ENCODE measurements around the gene KCNQ1.

The KCNQ1 gene

GRCh38 chr11:2647167-2647566 lies 202.4 kb downstream of the KCNQ1 start:
- DNase-seq (ENCODE audit: low spot score): no peak

GRCh38 chr11:2647953-2648352 lies 203.1 kb downstream of the KCNQ1 start:
- DNase-seq (ENCODE audit: low spot score): no peak

- no peak for DNase-seq (ENCODE audit: low spot score)
These were observed 204.6 kb downstream of the KCNQ1 start for GRCh38 chr11:2649400-2649799.

- no peak for DNase-seq (ENCODE audit: low spot score)
These were observed 205.0 kb downstream of the KCNQ1 start for GRCh38 chr11:2649848-2650247.

GRCh38 chr11:2650343-2650867 lies 205.6 kb downstream of the KCNQ1 start:
- DNase-seq (ENCODE audit: low spot score): no peak

- DNase-seq (ENCODE audit: low spot score): no peak
These were observed 206.3 kb downstream of the KCNQ1 start for GRCh38 chr11:2651054-2651617.

- DNase-seq (ENCODE audit: low spot score): no peak
These were observed 207.0 kb downstream of the KCNQ1 start for GRCh38 chr11:2651826-2652271.

- DNase-seq (ENCODE audit: low spot score): no peak
These were observed 207.8 kb downstream of the KCNQ1 start for GRCh38 chr11:2652333-2653197.

GRCh38 chr11:2653198-2653551 lies 208.4 kb downstream of the KCNQ1 start:
- DNase-seq (ENCODE audit: low spot score): no peak

GRCh38 chr11:2653930-2654739 lies 209.3 kb downstream of the KCNQ1 start:
- DNase-seq (ENCODE audit: low spot score): no peak

- DNase-seq (ENCODE audit: low spot score): no peak
These were observed 210.4 kb downstream of the KCNQ1 start for GRCh38 chr11:2655016-2655719.

- DNase-seq (ENCODE audit: low spot score): no peak
These were observed 211.2 kb downstream of the KCNQ1 start for GRCh38 chr11:2655834-2656622.

- no peak for DNase-seq (ENCODE audit: low spot score)
These were observed 212.1 kb downstream of the KCNQ1 start for GRCh38 chr11:2656859-2657258.

GRCh38 chr11:2657697-2658284 lies 213.0 kb downstream of the KCNQ1 start:
- DNase-seq (ENCODE audit: low spot score): no peak

- DNase-seq (ENCODE audit: low spot score): no peak
These were observed 215.6 kb downstream of the KCNQ1 start for GRCh38 chr11:2660357-2660939.

- DNase-seq (ENCODE audit: low spot score): no peak
These were observed 216.6 kb downstream of the KCNQ1 start for GRCh38 chr11:2661173-2662023.

GRCh38 chr11:2662024-2662312 lies 217.2 kb downstream of the KCNQ1 start:
- DNase-seq (ENCODE audit: low spot score): no peak

GRCh38 chr11:2662430-2663299 lies 217.9 kb downstream of the KCNQ1 start:
- no peak for DNase-seq (ENCODE audit: low spot score)

- no peak for DNase-seq (ENCODE audit: low spot score)
These were observed 218.7 kb downstream of the KCNQ1 start for GRCh38 chr11:2663506-2663905.
